ENCODE data around the gene UBQLN3. TPM values are rescaled to one million over a fixed set of nuclear protein-coding genes. Genes with fewer than 3 reads are reported as not detected.

UBQLN3 gene
- total RNA-seq, 1 donor from 2014 or later = not detected

GRCh38 chr11:5507933-5508305, 1.8 kb downstream of the UBQLN3 start:
- TF ChIP-seq CTCF (IDR thresholded peaks at IDR 0.05) (no peak), POLR2AphosphoS5 (IDR thresholded peaks at IDR 0.05; ENCODE audit: insufficient read depth in 1 of 2, low read depth in 1 of 2) (no peak), POLR2A (IDR thresholded peaks at IDR 0.05) (no peak)
- intact Hi-C loops (cut with DNase I) = no loop called here
- Histone ChIP-seq H3K36me3 (no peaks in the 10 kb centered on the region), H3K27ac (no peak overlapping the region), H3K27me3 (no peaks in the 10 kb centered on the region), H3K9me3 (no peaks in the 10 kb centered on the region), H3K4me3 (no peak overlapping the region), H3K4me1 (no peaks in the 10 kb centered on the region)
- DNase-seq (ENCODE audit: extremely low spot score in 2 of 2) = no peak

GRCh38 chr11:5507177-5507932, 2.4 kb downstream of the UBQLN3 start:
- DNase-seq (ENCODE audit: extremely low spot score in 2 of 2) = no peak
- intact Hi-C loops (cut with DNase I) = no loop called here
- no peaks in the 10 kb centered on the region for H3K36me3 ChIP-seq
- H3K9me3 ChIP-seq = no peaks in the 10 kb centered on the region
- TF ChIP-seq POLR2AphosphoS5 (IDR thresholded peaks at IDR 0.05; ENCODE audit: insufficient read depth in 1 of 2, low read depth in 1 of 2) (no peak), CTCF (IDR thresholded peaks at IDR 0.05) (no peak), POLR2A (IDR thresholded peaks at IDR 0.05) (no peak)
- no peak overlapping the region for H3K4me3 ChIP-seq
- no peaks in the 10 kb centered on the region for H3K27me3 ChIP-seq
- no peak overlapping the region for H3K27ac ChIP-seq
- no peaks in the 10 kb centered on the region for H3K4me1 ChIP-seq

GRCh38 chr11:5505363-5506048, 4.3 kb downstream of the UBQLN3 start:
- Histone ChIP-seq H3K27ac (no peak overlapping the region), H3K4me3 (no peak overlapping the region), H3K36me3 (no peaks in the 10 kb centered on the region), H3K9me3 (no peaks in the 10 kb centered on the region), H3K4me1 (no peaks in the 10 kb centered on the region), H3K27me3 (no peaks in the 10 kb centered on the region)
- TF ChIP-seq CTCF (IDR thresholded peaks at IDR 0.05) (no peak), POLR2AphosphoS5 (IDR thresholded peaks at IDR 0.05; ENCODE audit: insufficient read depth in 1 of 2, low read depth in 1 of 2) (no peak), POLR2A (IDR thresholded peaks at IDR 0.05) (no peak)
- intact Hi-C loops (cut with DNase I) = no loop called here
- no peak for DNase-seq (ENCODE audit: extremely low spot score in 2 of 2)

GRCh38 chr11:5504403-5504921, 5.3 kb downstream of the UBQLN3 start:
- Histone ChIP-seq H3K36me3 (no peaks in the 10 kb centered on the region), H3K4me3 (no peak overlapping the region), H3K27ac (no peak overlapping the region), H3K9me3 (no peaks in the 10 kb centered on the region), H3K4me1 (no peaks in the 10 kb centered on the region), H3K27me3 (no peaks in the 10 kb centered on the region)
- intact Hi-C loops (cut with DNase I) = no loop called here
- TF ChIP-seq POLR2A (IDR thresholded peaks at IDR 0.05) = no peak
- no peak for TF ChIP-seq CTCF (IDR thresholded peaks at IDR 0.05)
- TF ChIP-seq POLR2AphosphoS5 (IDR thresholded peaks at IDR 0.05; ENCODE audit: insufficient read depth in 1 of 2, low read depth in 1 of 2) = no peak
- DNase-seq (ENCODE audit: extremely low spot score in 2 of 2) = no peak

DNA sequence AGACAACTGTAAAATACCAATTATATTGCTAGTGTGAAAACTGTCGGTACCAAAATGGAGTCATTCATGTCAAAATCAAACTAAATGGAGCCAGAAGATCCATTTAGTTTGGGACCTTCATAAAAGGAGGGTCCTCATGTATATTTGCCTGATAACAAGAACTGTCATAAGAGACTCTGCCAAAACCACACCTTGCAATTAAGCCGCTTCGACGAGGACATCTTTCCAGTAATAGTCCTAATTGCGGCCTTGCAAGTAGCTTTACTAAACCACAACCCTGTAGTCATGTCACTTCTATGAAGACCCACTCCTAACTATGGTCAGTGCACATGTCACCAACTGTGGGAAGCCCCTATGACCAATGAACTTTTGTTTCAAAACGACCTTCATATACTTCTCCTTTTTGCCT, 9.4 kb downstream of the UBQLN3 start:
- H3K36me3 ChIP-seq = no peaks in the 10 kb centered on the region
- H3K4me3 ChIP-seq = no peak overlapping the region
- DNase-seq (ENCODE audit: extremely low spot score in 2 of 2) = no peak
- TF ChIP-seq POLR2AphosphoS5 (IDR thresholded peaks at IDR 0.05; ENCODE audit: insufficient read depth in 1 of 2, low read depth in 1 of 2) = no peak
- no peak for TF ChIP-seq POLR2A (IDR thresholded peaks at IDR 0.05)
- TF ChIP-seq CTCF (IDR thresholded peaks at IDR 0.05) = no peak
- intact Hi-C loops (cut with DNase I) = no loop called here
- no peaks in the 10 kb centered on the region for H3K27me3 ChIP-seq
- no peaks in the 10 kb centered on the region for H3K4me1 ChIP-seq
- H3K9me3 ChIP-seq = no peaks in the 10 kb centered on the region
- no peak overlapping the region for H3K27ac ChIP-seq
